OCI-LY3 (cell line): Measurements from ENCODE around the gene GALNS.
A peak's percentile ranks its signal among the peaks of the same experiment; 100 is the strongest.

Experiments used
- H2AFZ ChIP-seq: fragments of 200-600, 300-600 bp; shearing (Covaris generic); 2 replicates; pipeline ENCODE4 v1.6.0; 2014; ENCODE audit warnings: antibody characterized with exemption, low read depth, low read length
- H3K27ac ChIP-seq: fragments of 200-600, 300-600 bp; sonication (generic); 2 replicates; pipeline ENCODE4 v1.5.1; 2014; ENCODE audit warnings: mild to moderate bottlenecking, low read length, moderate library complexity, mixed read lengths
- H3K27me3 ChIP-seq: fragments of 200-600, 300-600 bp; sonication (generic); 2 replicates; pipeline ENCODE4 v1.6.1; 2014; ENCODE audit warnings: low read depth, low read length, mixed read lengths
- H3K36me3 ChIP-seq: fragments of 200-600, 300-600 bp; sonication (generic); replicated peaks from 2 replicates; pipeline ENCODE3; 2014; ENCODE audit warnings: low read depth, low read length, mixed read lengths
- H3K4me1 ChIP-seq: fragments of 300-600, 200-600 bp; sonication (generic); 2 replicates; pipeline ENCODE4 v1.6.1; 2014; ENCODE audit warnings: low read length, mixed read lengths
- H3K4me2 ChIP-seq: fragments of 200-600, 300-600 bp; sonication (generic); 2 replicates; pipeline ENCODE4 v1.6.1; 2014; ENCODE audit warnings: low read length, mixed read lengths
- H3K4me3 ChIP-seq: fragments of 300-600, 200-600 bp; sonication (generic); 2 replicates; pipeline ENCODE4 v1.5.1; 2014; ENCODE audit warnings: antibody characterized with exemption, mild to moderate bottlenecking, low read length, moderate library complexity
- H3K79me2 ChIP-seq: fragments of 300-600, 200-600 bp; shearing (Covaris generic); 2 replicates; pipeline ENCODE4 v1.6.1; 2014; ENCODE audit warnings: mild to moderate bottlenecking, low read length, mixed read lengths
- H3K9ac ChIP-seq: fragments of 300-600, 200-600 bp; shearing (Covaris generic); 2 replicates; pipeline ENCODE4 v1.6.0; 2014; ENCODE audit warnings: mild to moderate bottlenecking, low read length, moderate library complexity
- H3K9me3 ChIP-seq: fragments of 200-600, 300-600 bp; shearing (Covaris generic); 2 replicates; pipeline ENCODE4 v1.6.1; 2014; ENCODE audit warnings: low read length, mixed read lengths; ENCODE audit not compliant: insufficient read depth
- H4K20me1 ChIP-seq: fragments of 200-600, 300-600 bp; sonication (generic); 2 replicates; pipeline ENCODE4 v1.6.1; 2016; ENCODE audit warnings: low read length, mixed read lengths; ENCODE audit not compliant: insufficient read depth
- CTCF ChIP-seq: fragments of 200-600, 300-600 bp; sonication (generic); IDR thresholded peaks from 2 replicates; pipeline ENCODE4 v1.5.1; 2014; ENCODE audit warnings: antibody characterized with exemption, low read length, low read depth
- EZH2phosphoT487 ChIP-seq: fragments of 200-600 bp; shearing (Covaris generic); IDR thresholded peaks from 2 replicates; pipeline ENCODE4 v1.6.1; 2018; ENCODE audit warnings: antibody characterized with exemption, mixed run types, low read depth

Gene GALNS

GRCh38 chr16:88806491-88807111 is 50.1 kb downstream of the GALNS start:
- no peaks in the 10 kb centered on the region for H3K9me3 ChIP-seq
- H3K4me3 ChIP-seq: no peak overlapping the region
- peaks cover 47% of the 10 kb centered on the region for H3K36me3 ChIP-seq
- peaks cover 26% of the 10 kb centered on the region for H4K20me1 ChIP-seq
- H3K4me1 ChIP-seq: peaks cover 23% of the 10 kb centered on the region
- H3K4me2 ChIP-seq: no peak overlapping the region
- peaks cover 51% of the 10 kb centered on the region for H3K79me2 ChIP-seq
- no peaks in the 10 kb centered on the region for H3K27me3 ChIP-seq
- H3K9ac ChIP-seq: no peak overlapping the region
- no peak overlapping the region for H2AFZ ChIP-seq
- H3K27ac ChIP-seq: no peak overlapping the region
- TF ChIP-seq EZH2phosphoT487: no peak
- no peak for TF ChIP-seq CTCF

- Histone ChIP-seq H3K4me1 (peaks cover 25% of the 10 kb centered on the region), H3K9me3 (no peaks in the 10 kb centered on the region), H3K4me2 (no peak overlapping the region), H3K27ac (no peak overlapping the region), H3K79me2 (peaks cover 45% of the 10 kb centered on the region), H3K4me3 (no peak overlapping the region), H3K9ac (no peak overlapping the region), H3K27me3 (no peaks in the 10 kb centered on the region), H2AFZ (no peak overlapping the region), H4K20me1 (peaks cover 26% of the 10 kb centered on the region), H3K36me3 (peaks cover 52% of the 10 kb centered on the region)
- no peak for TF ChIP-seq EZH2phosphoT487
- TF ChIP-seq CTCF: no peak
These were observed 50.8 kb downstream of the GALNS start for GRCh38 chr16:88805887-88806393.

GRCh38 chr16:88805340-88805715 is 51.4 kb downstream of the GALNS start:
- Histone ChIP-seq H3K4me2 (peak overlapping the region; percentile 61), H3K27ac (no peak overlapping the region), H3K4me3 (peak overlapping the region; percentile 78), H3K79me2 (peaks cover 39% of the 10 kb centered on the region), H3K4me1 (peaks cover 20% of the 10 kb centered on the region), H3K9ac (no peak overlapping the region; the same call in 1 of the 2 replicates), H3K36me3 (peaks cover 52% of the 10 kb centered on the region), H3K27me3 (no peaks in the 10 kb centered on the region), H3K9me3 (no peaks in the 10 kb centered on the region), H2AFZ (no peak overlapping the region), H4K20me1 (peaks cover 24% of the 10 kb centered on the region)
- TF ChIP-seq CTCF (no peak), EZH2phosphoT487 (no peak)

GRCh38 chr16:88804552-88805339 is 52.0 kb downstream of the GALNS start:
- peak overlapping the region; percentile 77 for H3K27ac ChIP-seq

More at GRCh38 chr16:88804552-88805339, 52.0 kb downstream of the GALNS start:
- Histone ChIP-seq H3K36me3 (peaks cover 48% of the 10 kb centered on the region), H3K9ac (peak overlapping the region; percentile 78), H3K9me3 (no peaks in the 10 kb centered on the region), H3K4me2 (peak overlapping the region; percentile 61), H3K27me3 (no peaks in the 10 kb centered on the region), H3K4me1 (peaks cover 14% of the 10 kb centered on the region; the same call in 1 of the 2 replicates), H3K4me3 (peak overlapping the region; percentile 78), H3K79me2 (peaks cover 33% of the 10 kb centered on the region), H2AFZ (no peak overlapping the region), H4K20me1 (peaks cover 19% of the 10 kb centered on the region)
- TF ChIP-seq CTCF (no peak), EZH2phosphoT487 (no peak)
